GM12878 (cell line): ENCODE measurements around the gene PRR5. TPM values are rescaled to one million over a fixed set of nuclear protein-coding genes. Genes with fewer than 3 reads are reported as not detected.
A peak's percentile ranks its signal among the peaks of the same experiment; 100 is the strongest.

ENCODE experiments used
- BCL3 ChIP-seq: IDR thresholded peaks from 2 replicates; pipeline ENCODE4 v1.6.1; 2011; ENCODE audit warnings: borderline replicate concordance, low read depth, mild to moderate bottlenecking, moderate library complexity, low read length; ENCODE audit not compliant: insufficient read depth, poor library complexity, severe bottlenecking
- CBFB ChIP-seq: IDR thresholded peaks from 2 replicates; pipeline ENCODE4 v1.6.1; 2016; ENCODE audit warnings: antibody characterized with exemption, low read depth
- EED ChIP-seq: sonication (generic); IDR thresholded peaks from 2 replicates; pipeline ENCODE4 v1.6.1; 2016; ENCODE audit warnings: antibody characterized with exemption, low read depth
- EGR1 ChIP-seq, 2 experiments: IDR thresholded peaks; 1 replicate in 1 of 2; 2 replicates in 1 of 2; pipeline ENCODE4 v1.6.1; 2011 to 2012; ENCODE audit warnings: low read depth in 2 of 2, low read length in 2 of 2, borderline replicate concordance in 1 of 2, mild to moderate bottlenecking in 1 of 2, moderate library complexity in 1 of 2
- FOXM1 ChIP-seq: IDR thresholded peaks from 2 replicates; pipeline ENCODE4 v1.6.1; 2012; ENCODE audit warnings: low read depth, mild to moderate bottlenecking, inconsistent platforms, low read length, moderate library complexity
- GABPA ChIP-seq: IDR thresholded peaks from 2 replicates; pipeline ENCODE4 v1.6.1; 2014; ENCODE audit warnings: antibody characterized with exemption, low read depth, mild to moderate bottlenecking, inconsistent platforms
- HDGF ChIP-seq: fragments of 450-650 bp; IDR thresholded peaks from 2 replicates; pipeline ENCODE4 v1.6.1; 2016; ENCODE audit warnings: antibody characterized with exemption
- MTA2 ChIP-seq: fragments of 450-650 bp; IDR thresholded peaks from 2 replicates; pipeline ENCODE4 v1.6.1; 2016; ENCODE audit warnings: low read depth, mild to moderate bottlenecking, moderate library complexity
- MTA3 ChIP-seq: IDR thresholded peaks from 2 replicates; pipeline ENCODE4 v1.6.1; 2012; ENCODE audit warnings: low read length, inconsistent platforms, borderline replicate concordance
- NFYA ChIP-seq: IDR thresholded peaks from 2 replicates; pipeline ENCODE4 v1.6.1; 2011; ENCODE audit warnings: low read depth, mild to moderate bottlenecking, low read length, improper control_type of control experiment, borderline replicate concordance
- NKRF ChIP-seq: fragments of 450-650 bp; conservative IDR thresholded peaks from 2 replicates; pipeline ENCODE4 v1.6.1; 2017; ENCODE audit warnings: mild to moderate bottlenecking, moderate library complexity
- PAX5 ChIP-seq: IDR thresholded peaks from 2 replicates; pipeline ENCODE4 v1.6.1; 2011; ENCODE audit warnings: low read depth, low read length, borderline replicate concordance
- PKNOX1 ChIP-seq: fragments of 450-650 bp; IDR thresholded peaks from 2 replicates; pipeline ENCODE4 v1.6.1; 2016; ENCODE audit warnings: mild to moderate bottlenecking
- PRDM15 ChIP-seq: fragments of 450-650 bp; formaldehyde crosslinking; IDR thresholded peaks from 2 replicates; pipeline ENCODE4 v1.4.0; 2020; ENCODE audit warnings: mild to moderate bottlenecking, moderate library complexity
- RAD51 ChIP-seq: fragments of 450-650 bp; IDR thresholded peaks from 2 replicates; pipeline ENCODE4 v1.6.1; 2016; ENCODE audit warnings: moderate library complexity, mild to moderate bottlenecking, inconsistent platforms
- RBBP5 ChIP-seq: fragments of 200-600 bp; sonication (generic); conservative IDR thresholded peaks from 2 replicates; pipeline ENCODE4 v1.6.1; 2016
- RCOR1 ChIP-seq: conservative IDR thresholded peaks from 2 replicates; pipeline ENCODE4 v1.6.1; 2012; ENCODE audit warnings: low read depth, low read length, improper control_type of control experiment
- STAT1 ChIP-seq: fragments of 450-650 bp; conservative IDR thresholded peaks from 2 replicates; pipeline ENCODE4 v1.6.1; 2014; ENCODE audit warnings: antibody characterized with exemption, mild to moderate bottlenecking
- USF2 ChIP-seq: IDR thresholded peaks from 2 replicates; pipeline ENCODE4 v1.6.1; 2011; ENCODE audit warnings: low read depth, low read length, improper control_type of control experiment, borderline replicate concordance
- ZZZ3 ChIP-seq: IDR thresholded peaks from 2 replicates; pipeline ENCODE4 v1.6.1; 2011; ENCODE audit warnings: low read depth; ENCODE audit not compliant: control insufficient read depth, insufficient read length
- polyA plus RNA-seq, 11 experiments: library from polyadenylated mRNA; depleted of rRNA in 4 of 11; unstranded in 6 of 11; stranded (reverse) in 5 of 11; fragments of >200 nt; fragmentation: Nextera tagmentation in 4 of 11; fragmentation: Illumina TruSeq in 1 of 11; extraction: Ambion mirVana in 4 of 11; extraction: Trizol in 1 of 11; gene quantifications; 1 replicate in 1 of 11; 2 replicates in 10 of 11; pipeline versions ENCODE4 v1.2.1 to v1.2.3, GENCODE V29; 2011 to 2016; ENCODE audit warnings: inconsistent platforms in 2 of 11, missing spikeins in 2 of 11, low read depth in 1 of 11
- total RNA-seq, 4 experiments: library from RNA; depleted of rRNA in 3 of 4; stranded (reverse); fragments of >200 nt in 3 of 4; fragmentation: Illumina TruSeq in 1 of 4; extraction: Trizol in 1 of 4; gene quantifications; 2 replicates each; pipeline versions ENCODE4 v1.2.1 to v1.2.3, GENCODE V29; 2013 to 2021

Gene PRR5
- total and polyA plus RNA-seq, 10 of the 15 experiments (the other 5 are each of a cell fraction or from before 2014, with no cell fraction given), result 0.03 to 9.4 (median 1.5) TPM

- 0 out of 2 replicates have a peak, but pooled peaks have one; percentile 9 for TF ChIP-seq MTA2
- TF ChIP-seq RCOR1, result no peak
- TF ChIP-seq MTA3, result no peak
- no peak for TF ChIP-seq GABPA
- TF ChIP-seq FOXM1, result no peak
- TF ChIP-seq PKNOX1, result 0 out of 2 replicates have a peak, but pooled peaks have one; percentile 8
- TF ChIP-seq NFYA, result no peak
- peak; percentile 71; the same call in 1 of the 2 replicates for TF ChIP-seq RAD51
- TF ChIP-seq USF2, result peak; percentile 69
- no peak for TF ChIP-seq PRDM15 (CRISPR knock-in tag)
- 0 out of 3 replicates have a peak, but pooled peaks of 1 of the 2 experiments have one; percentile 17 for TF ChIP-seq EGR1 (IDR thresholded peaks at IDR 0.05; ENCODE audit: borderline replicate concordance in 1 of 2, low read depth in 2 of 2, low read length in 2 of 2)
- TF ChIP-seq RBBP5, result no peak
- TF ChIP-seq NKRF, result peak; percentile 58
- no peak for TF ChIP-seq ZZZ3
- TF ChIP-seq EED, result no peak
- no peak for TF ChIP-seq CBFB
- peak; percentile 91; the same call in 1 of the 2 replicates for TF ChIP-seq HDGF
- TF ChIP-seq BCL3, result no peak
- 0 out of 2 replicates have a peak, but pooled peaks have one; percentile 10 for TF ChIP-seq PAX5
- TF ChIP-seq STAT1, result no peak
These were observed at the start of gene PRR5 (continued) for GRCh38 chr22:44701824-44702478.
